Sigmoid colon (tissue), 7 donors: ENCODE results near the gene C8G. TPM values are rescaled to one million over a fixed set of nuclear protein-coding genes. Genes with fewer than 3 reads are reported as not detected.

ENCODE experiments used
- DNase-seq: peaks from one replicate; pipeline ENCODE4 v3.0.0-alpha.2; 2019
- H3K27ac ChIP-seq, 4 donors: fragments of 200-600 bp; sonication (generic); one replicate each; pipeline ENCODE4 v1.5.1; 2016 to 2019; ENCODE audit warnings: mild to moderate bottlenecking in 1 of 4
- H3K27me3 ChIP-seq, 3 donors: fragments of 200-600 bp; sonication (generic); one replicate each; pipeline ENCODE4 v1.5.1; 2019; ENCODE audit warnings: mild to moderate bottlenecking in 1 of 3
- H3K36me3 ChIP-seq, 4 donors: fragments of 200-600 bp; sonication (generic); one replicate each; pipeline ENCODE4 v1.5.1; 2016 to 2019
- H3K4me1 ChIP-seq, 4 donors: fragments of 200-600 bp; sonication (generic); one replicate each; pipeline ENCODE4 v1.5.1; 2017 to 2019
- H3K4me3 ChIP-seq, 4 donors: fragments of 200-600 bp; sonication (generic); one replicate each; pipeline ENCODE4 v1.5.1; 2017 to 2019; ENCODE audit warnings: mild to moderate bottlenecking in 2 of 4, moderate library complexity in 1 of 4
- H3K9me3 ChIP-seq, 4 donors: fragments of 200-600 bp in 3 of 4; sonication (generic) in 3 of 4; one replicate each; pipeline versions ENCODE4 v1.5.1 to v1.6.1; 2013 to 2019
- CTCF ChIP-seq, 4 experiments: fragments of 450-650 bp in 3 of 4; fragments of 200-600 bp in 1 of 4; IDR thresholded peaks; one replicate each; pipeline ENCODE4 v1.5.1; 2016 to 2019; ENCODE audit warnings: antibody characterized with exemption in 4 of 4, mild to moderate bottlenecking in 3 of 4, moderate library complexity in 2 of 4
- EP300 ChIP-seq, 4 donors: sonication (generic); formaldehyde crosslinking; IDR thresholded peaks; one replicate each; pipeline ENCODE4 v1.6.1; 2017; ENCODE audit warnings: antibody characterized with exemption in 4 of 4
- POLR2A ChIP-seq, 2 donors: fragments of 450-650 bp; IDR thresholded peaks; one replicate each; pipeline ENCODE4 v1.6.1; 2016; ENCODE audit warnings: antibody characterized with exemption in 2 of 2, mild to moderate bottlenecking in 2 of 2, moderate library complexity in 2 of 2
- POLR2AphosphoS5 ChIP-seq, 4 donors: sonication (generic); formaldehyde crosslinking; IDR thresholded peaks; one replicate each; pipeline ENCODE4 v1.6.1; 2017; ENCODE audit warnings: antibody characterized with exemption in 4 of 4
- WGBS, 2 donors: extraction: QIAGEN DNeasy Blood & Tissue Kit; methylation state at CpG; one replicate each; pipeline ENCODE4 v1.1.7; 2013; 5-methylcytosine and 5-hydroxymethylcytosine counted together
- intact Hi-C: fragments of 100-400 bp; cut with DNase I; formaldehyde crosslinking; loops from one replicate; pipeline ENCODE4 v1.15.1; 2023
- polyA plus RNA-seq, 3 donors: library from polyadenylated mRNA; stranded (reverse); fragments of 200-250 nt; gene quantifications; one replicate each; pipeline ENCODE4 v1.2.3, GENCODE V29; 2013
- total RNA-seq, 4 donors: library from RNA; depleted of rRNA; stranded (reverse); fragments of >200 nt; gene quantifications; one replicate each; pipeline ENCODE4 v1.1.0, GENCODE V29; 2016
- donor health status: healthy with polysubstance abuse.
- donor health status: Bipolar disorder and iron deficiency.
- donor health status: healthy.

Gene C8G
- total and polyA plus RNA-seq, 7 donors: 4.2 to 11.1 (median 5.4) TPM; not detected in 4

- Histone ChIP-seq H3K27ac (no peak overlapping the region), H3K36me3 (peaks cover 21 to 42% (median 27%) of the 10 kb centered on the region in 4 donors), H3K9me3 (no peaks in the 10 kb centered on the region), H3K27me3 (no peaks in the 10 kb centered on the region), H3K4me1 (peaks cover 0 to under 1% (median 0%) of the 10 kb centered on the region in 4 donors), H3K4me3 (no peak overlapping the region)
- WGBS, 2 donors: 93 to 95% methylated on average over 8 of the region's 8 CpGs
- TF ChIP-seq EP300 (IDR thresholded peaks at IDR 0.05) (no peak), CTCF (IDR thresholded peaks at IDR 0.05) (no peak), POLR2A (IDR thresholded peaks at IDR 0.05) (no peak)
- intact Hi-C loops: no loop called here
- DNase-seq: no peak
These were observed 8.3 kb upstream of the C8G start for GRCh38 chr9:136936645-136937170.

GRCh38 chr9:136937186-136938001, 7.6 kb upstream of the C8G start:
- Histone ChIP-seq H3K27me3 (no peaks in the 10 kb centered on the region), H3K27ac (no peak overlapping the region), H3K4me1 (peaks cover 0 to 7% (median under 1%) of the 10 kb centered on the region in 4 donors), H3K9me3 (no peaks in the 10 kb centered on the region), H3K4me3 (no peak overlapping the region), H3K36me3 (peaks cover 28 to 49% (median 34%) of the 10 kb centered on the region in 4 donors)
- no peak for TF ChIP-seq POLR2A (IDR thresholded peaks at IDR 0.05)
- no peak for TF ChIP-seq EP300 (IDR thresholded peaks at IDR 0.05)
- no peak for TF ChIP-seq CTCF (IDR thresholded peaks at IDR 0.05)
- TF ChIP-seq POLR2AphosphoS5 (IDR thresholded peaks at IDR 0.05): no peak
- intact Hi-C loops: no loop called here
- no peak for DNase-seq
- 89 to 93% methylated on average over 15 of the region's 15 CpGs for WGBS, 2 donors

- H3K27me3 ChIP-seq: no peaks in the 10 kb centered on the region
- no peak overlapping the region for H3K4me3 ChIP-seq
- peaks cover 34 to 55% (median 40%) of the 10 kb centered on the region in 4 donors for H3K36me3 ChIP-seq
- intact Hi-C loops: no loop called here
- no peak overlapping the region for H3K27ac ChIP-seq
- DNase-seq: peak; percentile 60
- no peak for TF ChIP-seq POLR2AphosphoS5 (IDR thresholded peaks at IDR 0.05)
- TF ChIP-seq POLR2A (IDR thresholded peaks at IDR 0.05): no peak
- TF ChIP-seq EP300 (IDR thresholded peaks at IDR 0.05): no peak
- no peak for TF ChIP-seq CTCF (IDR thresholded peaks at IDR 0.05)
- WGBS, 2 donors: 91 to 93% methylated on average over 28 of the region's 28 CpGs
- no peaks in the 10 kb centered on the region for H3K9me3 ChIP-seq
- peaks cover 0 to 23% (median 14%) of the 10 kb centered on the region in 4 donors for H3K4me1 ChIP-seq
These were observed 5.5 kb upstream of the C8G start for GRCh38 chr9:136939431-136939995.

GRCh38 chr9:136939996-136940525, 5.0 kb upstream of the C8G start:
- no peak overlapping the region for H3K27ac ChIP-seq
- TF ChIP-seq POLR2AphosphoS5 (IDR thresholded peaks at IDR 0.05) (no peak), POLR2A (IDR thresholded peaks at IDR 0.05) (no peak), EP300 (IDR thresholded peaks at IDR 0.05) (no peak), CTCF (IDR thresholded peaks at IDR 0.05) (no peak)
- H3K27me3 ChIP-seq: no peaks in the 10 kb centered on the region
- peaks cover 0 to 27% (median 18%) of the 10 kb centered on the region in 4 donors for H3K4me1 ChIP-seq
- peak; percentile 63 for DNase-seq
- H3K4me3 ChIP-seq: no peak overlapping the region
- 72 to 84% methylated on average over 16 of the region's 16 CpGs for WGBS, 2 donors
- intact Hi-C loops: loop anchor here (5.0 kb wide), 1 partner anchor 53 kb away; the partner anchor contains the start of gene TRAF2
- H3K9me3 ChIP-seq: no peaks in the 10 kb centered on the region
- H3K36me3 ChIP-seq: peaks cover 34 to 55% (median 40%) of the 10 kb centered on the region in 4 donors
